Measurements from ENCODE around the gene GPR55.

Gene GPR55

DNA sequence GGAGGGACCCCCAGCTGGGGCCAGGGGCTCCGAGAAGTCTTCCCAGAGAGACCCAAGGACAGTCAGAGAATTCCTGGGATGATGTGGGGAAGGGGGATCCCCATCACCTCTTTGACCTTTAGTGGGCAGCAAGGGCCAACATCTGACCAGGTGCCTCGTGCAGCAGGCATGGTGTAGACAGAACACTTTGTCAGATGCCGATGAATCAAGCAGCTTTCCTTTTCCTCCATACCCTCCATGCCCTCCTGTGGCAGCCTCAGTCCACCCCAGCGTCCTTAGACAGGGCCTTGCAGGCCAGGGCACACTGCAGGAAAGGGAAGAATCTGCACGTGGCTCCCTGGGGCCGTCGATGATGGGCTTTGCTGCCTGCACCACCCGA lies 26.3 kb downstream of the GPR55 start:
- no peak for DNase-seq

DNA sequence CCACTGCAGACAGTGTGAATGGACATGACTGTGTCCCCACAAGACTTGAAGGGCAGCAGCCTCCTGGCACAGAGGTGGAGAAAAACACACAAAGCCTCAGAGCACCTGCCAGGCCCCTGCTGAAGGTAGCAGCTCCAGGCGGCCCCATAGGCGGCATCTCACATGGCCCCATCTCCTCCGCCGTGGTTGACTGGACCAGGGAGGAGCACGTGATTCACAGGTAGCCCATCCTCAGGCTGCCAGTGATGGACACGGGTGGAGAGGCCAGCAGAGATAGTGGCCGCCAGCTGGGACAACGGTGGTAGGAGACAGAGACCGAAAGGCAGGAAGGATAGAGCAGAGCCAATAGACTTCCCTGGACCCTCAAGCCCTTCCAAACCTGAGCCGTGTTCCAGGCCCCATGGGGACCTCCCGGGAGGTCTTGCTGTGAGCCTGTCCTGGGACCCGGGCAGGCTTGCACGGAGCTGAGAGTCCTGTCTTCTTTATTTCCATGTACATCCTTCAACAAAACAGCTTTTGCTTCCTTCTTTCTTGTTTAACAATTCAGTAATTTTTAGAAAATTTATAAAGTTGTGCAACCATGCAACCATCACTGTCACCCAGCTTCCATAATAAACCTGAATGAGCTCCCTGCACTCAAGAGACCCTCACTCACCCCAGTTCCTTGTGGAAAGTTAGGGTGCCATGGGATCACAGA lies 26.9 kb downstream of the GPR55 start:
- no peak for DNase-seq

DNA sequence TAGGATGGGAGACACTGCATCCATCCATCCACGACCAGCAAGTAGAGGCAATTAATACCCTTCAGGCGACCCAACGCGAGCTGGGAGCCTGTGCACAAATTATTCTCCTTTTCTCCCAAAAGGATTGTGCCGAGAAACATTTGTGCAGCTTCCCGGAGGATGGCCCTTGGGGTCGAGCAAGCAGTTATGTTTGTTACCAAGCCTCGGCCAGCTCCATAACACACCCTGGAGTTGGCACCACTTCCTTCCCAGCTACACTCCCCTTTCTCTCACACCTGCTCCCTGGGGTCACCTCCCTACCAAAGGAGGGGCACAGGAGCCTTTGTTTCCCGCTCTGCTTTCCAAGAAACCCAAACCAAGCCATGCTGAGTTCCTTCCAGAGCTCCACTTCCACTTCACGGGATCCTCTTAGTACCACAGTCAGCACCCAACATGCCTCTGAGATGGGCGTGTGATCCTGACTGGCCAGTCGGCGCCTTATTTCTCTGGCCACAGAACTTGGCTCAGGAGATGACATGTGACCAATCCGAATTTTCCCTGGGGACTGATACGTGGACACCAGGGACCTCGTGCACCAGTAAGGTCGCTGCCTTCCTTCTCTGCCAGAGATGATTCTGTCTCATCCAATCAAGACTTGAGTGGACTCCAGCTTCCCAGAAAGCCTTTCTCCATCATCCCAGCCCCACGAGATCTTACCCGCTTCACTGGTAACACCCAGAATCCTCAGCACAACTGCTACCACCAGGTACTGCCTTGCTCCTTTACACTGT lies 28.5 kb downstream of the GPR55 start:
- no peak for DNase-seq

DNA sequence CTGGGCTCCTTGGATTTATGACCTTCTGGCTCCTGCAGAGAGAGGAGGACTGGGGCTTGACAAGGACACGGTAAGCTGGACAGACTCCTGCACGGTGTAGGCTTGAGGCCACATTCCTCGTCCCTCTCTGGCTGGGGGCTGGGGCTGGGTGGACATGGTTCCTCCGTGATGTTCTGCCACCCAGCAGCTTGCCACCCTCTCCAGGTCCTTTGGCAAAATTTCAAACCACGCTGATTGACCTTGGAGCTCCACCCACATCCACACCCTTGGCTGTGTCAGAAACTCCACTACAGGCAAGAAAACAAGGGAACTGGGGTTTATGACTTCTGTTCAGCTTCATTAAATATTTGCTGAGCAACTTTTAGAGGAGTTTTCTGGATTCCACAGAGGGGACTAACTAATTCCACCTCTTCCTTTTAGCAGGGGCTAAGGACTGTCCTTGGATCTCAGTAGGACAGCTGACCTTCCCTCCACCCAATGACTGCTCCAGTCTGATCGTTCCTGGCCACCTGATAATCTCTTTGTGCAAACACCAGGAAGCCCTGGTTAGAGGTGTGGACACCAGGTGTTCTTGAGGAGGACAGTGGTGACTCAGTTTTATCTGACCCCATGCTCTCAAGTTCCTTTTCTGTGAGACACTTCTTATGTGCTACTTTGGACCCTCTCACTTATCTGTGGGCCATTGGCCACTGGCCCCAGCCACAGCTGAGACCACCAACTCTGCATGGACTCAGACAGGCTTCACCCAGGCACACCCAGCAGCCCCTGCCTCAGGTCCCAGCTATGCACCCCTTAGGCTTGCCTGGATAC lies 29.3 kb downstream of the GPR55 start:
- no peak for DNase-seq

DNA sequence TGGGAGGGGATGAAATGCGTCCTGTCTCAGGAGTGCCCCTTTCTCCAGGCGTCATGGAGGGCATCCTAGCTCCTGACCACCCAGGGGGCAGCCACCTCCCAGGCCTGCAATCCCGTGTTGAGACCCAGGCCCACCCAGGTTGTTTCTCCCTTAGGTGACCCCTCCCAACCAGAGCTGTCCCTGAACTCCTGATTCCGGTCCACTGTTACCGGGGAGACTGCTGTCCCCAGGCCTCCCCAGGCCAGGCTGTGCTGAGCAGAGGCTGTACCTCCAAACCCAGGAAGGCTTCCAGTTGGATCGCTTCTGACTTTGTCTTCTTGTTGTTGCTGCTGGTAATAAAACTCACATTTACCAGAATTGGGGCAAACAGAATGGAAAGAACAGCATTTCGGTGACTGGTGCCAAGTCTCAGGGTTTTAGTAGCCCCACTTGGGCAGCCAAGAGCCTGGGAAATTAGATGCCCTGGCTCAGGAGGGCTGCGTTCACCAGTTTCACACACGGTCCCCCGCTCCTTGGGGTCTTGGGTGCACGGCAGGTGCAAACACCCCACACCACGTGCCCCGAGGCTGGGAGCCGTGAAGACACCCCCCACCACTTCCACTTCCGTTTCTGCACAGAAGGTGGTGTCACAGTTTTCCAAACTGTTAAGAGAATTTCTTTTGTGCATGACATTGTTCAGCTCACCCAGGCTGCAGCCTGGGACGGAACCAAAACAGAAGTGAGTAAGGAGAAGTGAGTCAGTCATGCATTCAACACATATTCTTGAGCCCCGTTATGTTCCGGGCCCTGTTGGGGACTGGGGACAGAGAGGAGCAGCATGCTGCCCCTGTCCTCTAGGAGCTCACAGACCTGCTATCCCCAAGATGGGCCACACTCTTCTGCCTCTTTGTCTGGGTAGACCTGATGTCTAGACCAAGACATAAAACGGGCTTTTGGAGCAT lies 30.9 kb downstream of the GPR55 start:
- DNase-seq: no peak

DNA sequence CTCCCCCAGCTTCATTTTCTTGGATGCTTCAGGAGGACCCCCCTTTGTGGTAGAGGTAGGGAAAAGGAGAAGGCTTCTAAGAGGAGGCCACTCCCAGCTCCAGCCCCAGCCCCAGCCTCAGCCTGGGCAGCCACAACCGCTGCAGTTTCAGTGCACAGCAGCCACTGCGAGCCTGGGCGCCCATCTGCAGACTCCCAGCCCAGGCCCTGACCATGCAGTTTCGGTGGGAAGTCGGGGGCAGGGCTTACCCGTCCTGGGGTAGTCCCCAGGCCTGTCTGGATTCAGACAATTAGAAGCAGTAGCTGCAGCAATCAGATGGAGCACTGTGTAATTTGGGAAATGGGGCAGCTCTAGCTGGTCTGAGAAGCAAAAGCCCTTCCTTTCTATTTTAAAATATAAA lies 31.7 kb downstream of the GPR55 start:
- no peak for DNase-seq

DNA sequence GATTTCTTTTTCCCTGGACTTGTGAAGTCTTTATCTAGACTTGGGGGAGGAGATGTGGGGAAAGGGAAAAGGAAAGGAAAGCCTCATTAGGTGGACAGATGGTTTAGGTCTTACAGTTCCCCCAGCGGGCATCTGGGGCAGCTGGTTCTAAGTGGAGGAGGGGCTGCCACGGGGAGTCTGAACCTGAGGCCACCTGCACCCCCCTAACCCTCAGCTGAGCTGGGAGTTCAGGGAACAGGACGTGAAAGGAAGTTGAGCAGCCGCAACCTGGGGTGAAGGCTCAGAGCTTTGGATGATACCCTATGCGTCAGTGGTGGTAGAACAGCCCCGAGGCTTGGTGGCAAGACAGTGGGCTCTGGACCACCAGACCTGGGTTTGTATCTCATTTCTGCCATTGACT lies 33.5 kb downstream of the GPR55 start:
- DNase-seq: no peak

DNA sequence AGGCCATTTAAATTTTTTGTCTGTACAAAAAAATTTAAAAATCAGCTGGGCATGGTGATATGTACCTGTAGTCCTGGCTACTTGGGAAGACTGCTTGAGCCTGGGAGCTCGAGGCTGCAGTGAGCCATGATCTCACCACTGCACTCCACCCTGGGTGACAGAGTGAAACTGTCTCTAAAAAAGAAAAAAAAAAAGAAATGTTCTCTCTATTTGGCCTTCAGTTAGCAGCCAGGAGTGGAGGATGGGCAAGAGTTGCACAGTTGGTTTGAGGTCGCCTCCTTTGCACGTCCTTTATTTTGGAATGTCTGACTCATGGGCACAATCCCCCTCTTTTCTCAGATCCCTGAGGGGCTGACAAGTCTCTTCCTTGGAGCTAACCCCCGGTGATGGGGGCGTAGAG lies 34.0 kb downstream of the GPR55 start:
- DNase-seq: no peak

DNA sequence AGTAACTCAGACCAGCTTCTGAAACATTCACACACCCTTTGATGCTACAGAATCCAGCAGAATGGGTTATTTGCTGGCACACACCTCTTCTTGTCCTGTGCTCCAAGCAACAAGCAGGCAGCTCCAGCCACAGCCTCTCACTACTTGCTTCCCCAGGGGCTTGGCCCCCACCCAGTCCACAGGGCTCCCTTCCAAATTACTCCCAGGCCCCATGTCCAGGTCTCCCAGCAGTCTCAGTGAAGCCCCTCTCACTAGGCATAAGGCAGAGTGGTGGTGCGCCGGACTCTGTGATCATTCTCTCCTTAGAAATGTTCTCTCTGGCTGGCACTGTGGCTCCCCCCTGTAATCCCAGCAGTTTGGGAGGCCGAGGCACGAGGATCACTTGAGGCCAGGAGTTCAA lies 34.4 kb downstream of the GPR55 start:
- no peak for DNase-seq

DNA sequence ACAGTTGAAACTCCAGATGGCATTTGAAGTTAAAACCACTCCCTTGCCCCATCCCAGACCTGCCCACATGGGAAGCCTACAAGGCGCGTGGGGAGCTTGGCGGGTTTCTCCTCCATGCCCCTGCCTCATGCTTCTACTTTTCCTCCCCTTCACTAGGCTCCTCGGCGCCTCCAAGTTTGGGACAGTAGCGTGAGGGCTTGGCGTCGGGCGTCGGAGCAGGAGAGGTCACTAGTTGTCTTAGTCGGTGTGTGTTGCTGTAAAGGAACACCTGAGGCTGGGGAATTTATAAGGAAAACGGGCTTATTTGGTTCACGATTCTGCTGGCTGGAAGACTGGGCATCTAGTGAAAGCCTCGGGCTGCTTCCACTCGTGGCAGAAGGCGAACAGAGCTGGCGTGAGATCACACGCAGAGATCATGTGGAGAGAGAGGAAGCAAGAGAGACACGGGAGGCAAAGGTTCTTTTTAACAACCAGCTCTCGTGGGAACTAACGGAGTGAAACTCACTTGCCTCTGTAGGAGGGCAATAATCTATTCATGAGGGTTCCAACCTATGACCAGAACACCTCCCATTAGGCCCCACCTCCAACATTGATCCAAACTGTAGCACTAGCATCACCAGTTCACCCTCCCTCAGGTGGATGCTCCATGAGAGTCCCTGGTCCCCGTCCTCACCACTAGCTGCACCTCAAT lies 35.0 kb downstream of the GPR55 start:
- DNase-seq: no peak

DNA sequence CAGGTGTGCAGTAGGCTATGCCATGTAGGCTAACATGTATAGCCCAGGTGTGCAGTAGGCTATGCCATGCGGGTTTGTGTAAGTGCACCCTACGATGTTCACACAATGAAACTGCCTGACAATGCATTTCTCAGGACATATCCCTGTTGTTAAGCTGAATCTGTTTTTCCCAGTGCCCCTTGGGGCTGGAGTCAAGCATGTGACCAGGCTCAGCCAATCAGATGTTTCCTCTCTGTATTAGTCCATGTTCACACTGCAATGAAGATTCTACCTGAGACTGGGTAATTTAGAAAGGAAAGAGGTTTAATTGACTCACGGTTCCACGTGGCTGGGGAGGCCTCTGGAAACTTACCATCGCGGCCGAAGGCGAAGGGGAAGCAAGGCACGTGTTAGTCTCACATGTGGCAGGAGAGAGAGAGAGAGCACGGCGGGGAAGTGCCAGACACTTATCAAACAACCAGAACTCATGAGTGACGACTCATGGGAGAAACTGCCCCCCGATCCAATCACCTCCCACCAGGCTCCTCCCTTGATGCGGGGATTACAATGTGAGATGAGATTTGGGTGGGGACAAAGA lies 36.1 kb downstream of the GPR55 start:
- DNase-seq: no peak

DNA sequence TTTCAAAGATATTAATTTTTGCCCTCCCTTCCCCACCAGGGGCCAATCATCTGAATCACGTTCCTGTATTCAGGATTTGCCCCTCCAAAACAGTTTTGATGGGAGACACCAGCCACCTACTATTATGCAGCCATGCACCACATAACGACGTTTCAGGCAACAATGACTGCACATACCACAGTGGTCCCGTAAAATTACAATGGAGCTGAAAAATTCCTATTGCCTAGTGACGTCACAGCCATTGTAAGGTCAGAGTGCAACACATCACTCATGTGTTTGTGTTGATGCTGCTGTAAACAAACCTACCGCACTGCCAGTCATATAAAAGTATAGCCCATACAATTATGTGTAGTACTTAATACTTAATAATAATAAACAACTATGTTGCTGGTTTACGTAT lies 37.7 kb downstream of the GPR55 start:
- DNase-seq: no peak

DNA sequence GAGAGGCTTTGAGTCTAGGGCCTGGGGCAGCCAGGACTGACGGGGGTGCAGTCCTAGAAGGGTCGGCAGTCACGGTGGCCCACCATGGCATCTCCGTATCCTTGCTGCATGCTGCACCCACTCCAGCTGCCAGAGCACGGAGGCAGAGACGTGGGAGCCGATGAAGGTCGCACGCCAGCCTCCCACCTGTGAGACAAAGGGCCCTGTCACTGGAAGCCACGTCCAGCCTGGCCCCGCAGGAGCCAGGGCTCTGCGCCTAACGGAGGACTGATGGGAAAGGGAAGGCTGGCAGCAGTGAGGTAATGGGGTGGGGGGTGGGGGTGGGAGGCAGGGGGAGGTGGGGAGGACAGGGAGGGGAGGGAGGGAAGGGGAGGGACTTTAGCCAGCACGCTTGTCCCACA lies 38.4 kb downstream of the GPR55 start:
- DNase-seq: no peak

DNA sequence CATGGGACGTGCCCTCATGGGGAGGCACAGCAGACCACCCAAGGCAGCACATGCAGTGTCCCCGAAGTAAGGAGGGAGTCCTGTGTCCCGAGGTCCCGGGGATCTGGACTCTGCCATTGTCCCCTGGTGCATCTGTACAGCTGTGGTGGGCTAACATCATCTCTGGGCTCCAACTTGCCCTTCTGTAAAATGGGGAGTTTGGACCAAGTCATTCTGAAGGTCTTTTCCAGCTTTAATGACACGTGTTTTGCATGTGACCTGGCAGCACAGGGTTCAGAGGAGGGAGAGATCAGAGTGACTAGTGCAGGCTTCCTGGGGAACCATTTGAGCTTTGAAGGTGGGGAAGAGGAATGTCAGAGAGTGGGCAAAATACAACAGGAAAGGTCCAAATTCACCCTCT lies 38.8 kb downstream of the GPR55 start:
- DNase-seq: no peak

DNA sequence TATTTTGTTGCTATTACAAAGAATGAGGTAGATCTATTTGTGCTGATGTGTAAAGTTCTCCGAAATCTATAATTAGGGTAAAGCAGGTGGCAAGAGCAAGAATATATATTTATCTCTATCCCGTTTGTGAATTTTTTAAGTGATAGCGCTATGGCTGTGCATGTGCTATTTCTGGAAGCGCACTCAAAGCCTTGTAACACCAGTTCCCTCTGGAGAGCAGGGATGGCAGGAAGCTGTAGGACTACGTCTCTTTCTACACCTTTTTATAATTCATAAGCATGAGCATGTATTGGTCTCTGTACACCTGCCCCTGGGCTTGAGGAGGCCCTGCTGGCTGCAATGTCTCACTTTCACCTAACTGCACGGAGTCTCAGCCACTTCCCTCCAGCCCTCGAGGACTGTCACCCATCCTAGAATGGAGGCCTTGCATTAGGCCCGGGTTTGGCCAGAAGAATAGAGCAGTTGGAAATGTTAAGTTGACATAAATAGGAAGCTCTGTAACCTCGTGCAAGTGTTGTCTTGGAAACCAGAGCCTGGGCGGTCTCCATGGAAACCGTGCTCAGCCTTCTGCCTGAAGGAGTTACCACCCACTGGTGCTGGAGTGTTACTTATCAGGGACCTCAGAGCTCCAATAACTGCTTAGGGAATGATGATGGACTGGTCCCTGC lies 39.4 kb downstream of the GPR55 start:
- DNase-seq: no peak

DNA sequence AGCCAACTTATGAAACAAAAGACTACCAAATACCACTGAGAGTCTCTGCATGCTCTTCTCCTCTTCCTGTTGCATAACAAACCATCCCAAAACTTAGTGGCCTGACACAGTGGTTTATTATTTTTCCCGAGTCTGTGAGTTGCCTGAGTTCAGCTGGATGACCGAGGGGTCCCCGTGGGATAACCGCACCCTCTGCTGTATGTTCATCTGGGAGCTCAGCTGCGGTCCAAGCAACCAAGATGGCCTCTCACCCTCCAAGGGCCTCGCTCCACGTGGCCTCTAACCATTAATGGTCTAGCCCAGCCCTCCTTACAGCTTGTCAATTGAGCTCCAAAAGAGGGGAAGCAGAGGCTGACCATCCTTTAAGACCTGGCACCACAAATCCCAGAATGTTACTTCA lies 43.2 kb downstream of the GPR55 start:
- no peak for DNase-seq

DNA sequence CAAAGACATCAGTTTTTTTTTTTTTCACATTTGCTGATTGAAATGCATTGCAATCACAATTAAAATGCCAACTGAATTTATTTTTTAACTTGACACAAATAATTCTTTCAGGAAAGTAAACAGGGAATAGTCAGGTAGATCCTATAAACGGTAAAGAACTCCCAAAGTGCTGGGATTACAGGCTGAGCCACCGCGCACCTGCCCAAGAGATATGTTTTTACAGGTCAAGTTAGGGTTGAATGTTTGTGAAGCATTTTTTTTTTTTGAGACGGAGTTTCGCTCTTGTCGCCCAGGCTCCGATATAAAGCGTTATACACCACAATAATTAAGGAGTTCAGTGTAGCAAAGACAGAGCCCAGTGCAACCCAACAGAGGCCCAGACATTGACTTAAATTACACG lies 45.2 kb downstream of the GPR55 start:
- DNase-seq: no peak

DNA sequence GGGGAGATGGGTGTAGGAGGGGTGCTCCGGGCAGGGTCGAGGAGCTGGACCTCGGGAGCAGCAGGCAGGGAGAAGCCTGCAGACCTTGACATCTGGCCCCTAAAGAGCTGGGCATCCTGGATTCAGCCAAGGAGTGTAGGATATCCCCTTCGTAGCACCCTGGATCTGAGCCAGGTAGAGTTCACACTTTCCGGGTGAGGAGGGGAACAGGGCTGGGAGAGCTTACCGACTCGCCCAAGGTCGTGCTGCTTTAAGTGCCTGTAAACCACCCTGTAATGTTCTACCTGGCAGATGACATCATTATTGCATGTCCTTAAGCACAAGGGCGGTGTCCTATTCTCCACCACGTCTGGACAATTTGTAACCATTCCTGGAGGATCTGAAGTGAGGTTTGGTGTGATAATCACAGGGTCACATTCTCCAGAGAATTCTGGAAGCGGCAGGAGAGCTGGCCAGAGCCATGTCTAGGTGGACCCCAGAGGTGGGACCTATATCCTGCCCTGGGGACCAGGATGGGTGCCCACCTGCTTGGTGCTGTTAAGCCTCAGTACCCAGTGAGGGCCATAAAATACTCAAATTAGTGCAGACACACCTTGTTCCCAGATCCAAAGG lies 45.7 kb downstream of the GPR55 start:
- DNase-seq: no peak

DNA sequence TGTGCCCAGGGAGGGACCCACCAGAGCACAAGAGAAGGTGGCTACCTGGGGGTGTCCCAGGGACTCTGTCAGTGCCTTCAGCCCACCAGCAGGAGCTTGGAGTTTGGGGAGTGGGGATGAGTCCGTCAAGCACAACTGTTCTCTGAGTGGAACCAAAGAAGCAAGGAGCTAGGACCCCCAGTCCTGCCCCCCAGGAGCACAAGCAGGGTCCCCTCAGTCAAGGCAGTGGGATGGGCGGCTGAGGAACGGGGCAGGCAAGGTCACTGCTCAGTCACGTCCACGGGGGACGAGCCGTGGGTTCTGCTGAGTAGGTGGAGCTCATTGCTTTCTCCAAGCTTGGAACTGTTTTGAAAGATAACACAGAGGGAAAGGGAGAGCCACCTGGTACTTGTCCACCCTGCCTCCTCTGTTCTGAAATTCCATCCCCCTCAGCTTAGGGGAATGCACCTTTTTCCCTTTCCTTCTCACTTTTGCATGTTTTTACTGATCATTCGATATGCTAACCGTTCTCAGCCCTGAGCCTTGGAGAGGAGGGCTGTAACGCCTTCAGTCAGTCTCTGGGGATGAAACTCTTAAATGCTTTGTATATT lies 46.3 kb downstream of the GPR55 start:
- DNase-seq: no peak
